Germinal center (tissue), 1 donor: Measurements from ENCODE around the gene FAH.

Experiments used
- DNase-seq: peaks from one replicate; pipeline ENCODE4 v3.0.0; 2012; ENCODE audit warnings: mixed read lengths, low spot score

FAH gene

GRCh38 chr15:80199869-80200268, 47.1 kb downstream of the FAH start:
- DNase-seq: no peak

GRCh38 chr15:80201256-80202015, 48.6 kb downstream of the FAH start:
- DNase-seq: no peak

GRCh38 chr15:80202016-80202315, 49.2 kb downstream of the FAH start:
- no peak for DNase-seq

GRCh38 chr15:80202641-80203360, 50.0 kb downstream of the FAH start:
- DNase-seq: no peak

- DNase-seq: no peak
These were observed 50.6 kb downstream of the FAH start for GRCh38 chr15:80203361-80203885.

- no peak for DNase-seq
These were observed 51.4 kb downstream of the FAH start for GRCh38 chr15:80204231-80204630.

- no peak for DNase-seq
These were observed 55.1 kb downstream of the FAH start for GRCh38 chr15:80207887-80208286.

- no peak for DNase-seq
These were observed 56.2 kb downstream of the FAH start for GRCh38 chr15:80208758-80209734.

- no peak for DNase-seq
These were observed 58.1 kb downstream of the FAH start for GRCh38 chr15:80210611-80211573.

- no peak for DNase-seq
These were observed 59.2 kb downstream of the FAH start for GRCh38 chr15:80211976-80212375.

- no peak for DNase-seq
These were observed 62.1 kb downstream of the FAH start for GRCh38 chr15:80214910-80215309.

GRCh38 chr15:80216141-80216540, 63.3 kb downstream of the FAH start:
- DNase-seq: no peak

GRCh38 chr15:80216911-80217310, 64.1 kb downstream of the FAH start:
- DNase-seq: no peak

- no peak for DNase-seq
These were observed 64.6 kb downstream of the FAH start for GRCh38 chr15:80217327-80217900.

- no peak for DNase-seq
These were observed 67.2 kb downstream of the FAH start for GRCh38 chr15:80219955-80220354.

- no peak for DNase-seq
These were observed 76.3 kb downstream of the FAH start for GRCh38 chr15:80228959-80229610.

- no peak for DNase-seq
These were observed 78.6 kb downstream of the FAH start for GRCh38 chr15:80231371-80231770.

- DNase-seq: no peak
These were observed 80.8 kb downstream of the FAH start for GRCh38 chr15:80233581-80233980.

- peak; percentile 47 for DNase-seq
These were observed 82.1 kb downstream of the FAH start for GRCh38 chr15:80234883-80235282.
